LNCAP (cell line): ENCODE data around the gene PRSS16.

Source experiments
- TF ChIP-seq, protein P1 (sequence below): fragments of 450-650 bp; IDR thresholded peaks from 2 replicates; pipeline ENCODE4 v1.5.1; 2017; ENCODE audit warnings: mild to moderate bottlenecking

PRSS16 gene

DNA sequence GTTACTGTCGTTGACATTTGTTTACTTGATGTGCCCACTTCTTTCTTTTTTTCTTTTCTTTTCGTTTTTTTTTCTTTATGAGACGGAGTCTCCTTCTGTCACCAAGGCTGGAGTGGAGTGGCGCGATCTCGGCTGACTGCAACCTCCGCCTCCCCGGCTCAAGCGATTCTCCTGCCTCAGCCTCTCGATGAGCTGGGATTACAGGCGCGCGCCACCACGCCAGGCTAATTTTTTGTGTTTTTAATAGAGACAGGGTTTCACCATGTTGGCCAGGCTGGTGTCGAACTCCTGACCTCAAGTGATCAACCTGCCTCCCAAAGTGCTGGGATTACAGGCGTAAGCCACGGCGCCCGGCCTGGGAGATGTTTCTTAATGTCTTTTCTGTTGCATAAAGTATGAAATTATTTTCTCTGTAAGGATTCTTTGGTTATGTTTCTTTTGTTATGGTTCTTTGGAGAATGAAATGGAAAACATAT, 33.3 kb upstream of the PRSS16 start:
- TF ChIP-seq, protein P1, sequence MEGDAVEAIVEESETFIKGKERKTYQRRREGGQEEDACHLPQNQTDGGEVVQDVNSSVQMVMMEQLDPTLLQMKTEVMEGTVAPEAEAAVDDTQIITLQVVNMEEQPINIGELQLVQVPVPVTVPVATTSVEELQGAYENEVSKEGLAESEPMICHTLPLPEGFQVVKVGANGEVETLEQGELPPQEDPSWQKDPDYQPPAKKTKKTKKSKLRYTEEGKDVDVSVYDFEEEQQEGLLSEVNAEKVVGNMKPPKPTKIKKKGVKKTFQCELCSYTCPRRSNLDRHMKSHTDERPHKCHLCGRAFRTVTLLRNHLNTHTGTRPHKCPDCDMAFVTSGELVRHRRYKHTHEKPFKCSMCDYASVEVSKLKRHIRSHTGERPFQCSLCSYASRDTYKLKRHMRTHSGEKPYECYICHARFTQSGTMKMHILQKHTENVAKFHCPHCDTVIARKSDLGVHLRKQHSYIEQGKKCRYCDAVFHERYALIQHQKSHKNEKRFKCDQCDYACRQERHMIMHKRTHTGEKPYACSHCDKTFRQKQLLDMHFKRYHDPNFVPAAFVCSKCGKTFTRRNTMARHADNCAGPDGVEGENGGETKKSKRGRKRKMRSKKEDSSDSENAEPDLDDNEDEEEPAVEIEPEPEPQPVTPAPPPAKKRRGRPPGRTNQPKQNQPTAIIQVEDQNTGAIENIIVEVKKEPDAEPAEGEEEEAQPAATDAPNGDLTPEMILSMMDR: no peak

DNA sequence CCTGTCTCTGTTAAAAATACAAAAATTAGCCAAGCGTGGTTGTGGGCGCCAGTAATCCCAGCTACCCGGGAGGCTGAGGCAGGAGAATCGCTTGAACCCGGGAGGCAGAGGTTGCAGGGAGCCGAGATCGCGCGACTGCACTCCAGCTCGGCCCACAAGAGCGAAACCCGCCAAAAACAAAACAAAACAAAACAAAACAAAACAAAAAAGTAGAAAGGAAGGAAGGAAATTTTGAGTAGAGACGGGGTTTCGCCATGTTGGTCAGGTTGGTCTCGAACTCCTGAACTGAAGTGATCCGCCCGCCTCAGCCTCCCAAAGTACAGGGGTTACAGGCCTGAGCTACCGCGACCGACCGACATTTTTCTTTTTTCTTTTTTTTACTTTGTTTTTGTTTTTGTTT, 30.6 kb upstream of the PRSS16 start:
- TF ChIP-seq, protein P1: no peak

DNA sequence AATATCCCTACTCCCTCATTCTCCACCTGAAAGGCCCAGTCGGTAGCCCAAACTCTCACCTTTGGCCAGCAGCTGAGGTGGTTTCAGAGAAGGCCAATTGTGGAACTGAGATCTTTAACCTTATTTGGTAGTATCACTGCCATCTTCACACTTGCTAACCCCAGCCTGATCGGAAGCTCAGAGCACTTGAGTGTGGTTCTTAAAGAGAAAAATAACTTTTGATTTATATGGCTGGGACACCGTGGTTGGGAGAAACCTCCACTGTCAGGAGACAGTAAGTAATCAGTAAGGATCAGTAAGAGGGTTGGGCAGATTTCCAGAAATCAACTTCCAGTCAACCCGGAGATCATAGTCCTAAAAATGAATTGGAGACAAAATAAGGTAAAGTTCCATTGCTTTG, 22.8 kb upstream of the PRSS16 start:
- TF ChIP-seq, protein P1: no peak

DNA sequence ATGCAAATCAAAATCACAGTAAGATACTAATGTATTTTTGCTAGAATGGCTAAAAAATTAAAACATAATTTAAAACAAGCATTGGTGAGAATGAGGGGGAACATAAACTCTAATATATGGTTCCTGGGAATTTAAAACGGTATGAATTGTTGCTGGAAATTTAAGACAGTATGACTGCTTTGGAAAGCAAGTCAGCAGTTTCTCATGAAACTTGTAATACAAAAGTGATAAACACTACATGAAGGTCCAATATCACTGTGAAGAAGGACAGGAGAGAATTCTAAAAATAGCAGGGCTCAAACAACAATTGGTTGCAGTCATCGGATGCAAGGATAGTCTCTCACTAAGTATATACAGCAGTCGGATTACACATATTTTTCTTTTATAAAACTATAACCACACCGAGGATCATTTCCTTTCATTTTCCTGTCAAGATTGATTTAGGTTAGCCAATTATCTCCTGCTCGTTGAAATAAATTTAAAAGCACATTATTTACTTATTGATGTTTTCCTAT, 18.5 kb upstream of the PRSS16 start:
- TF ChIP-seq, protein P1: no peak

DNA sequence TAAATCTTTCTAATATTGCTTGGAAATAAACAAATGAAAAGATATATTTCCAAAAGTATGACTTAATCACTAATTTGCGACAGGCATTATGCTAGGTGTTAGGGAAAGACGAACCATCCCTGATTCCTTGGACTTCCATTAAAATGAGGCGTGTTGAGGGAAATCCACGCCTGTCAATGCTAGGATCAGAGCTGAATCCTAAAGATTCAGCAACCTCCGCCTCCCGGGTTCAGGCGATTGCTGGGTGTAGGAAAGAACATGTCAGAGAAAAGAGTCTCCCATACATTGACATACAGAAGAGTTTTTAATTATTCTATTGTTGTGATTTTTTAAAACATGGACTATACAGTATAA, 16.8 kb upstream of the PRSS16 start:
- TF ChIP-seq, protein P1: no peak

DNA sequence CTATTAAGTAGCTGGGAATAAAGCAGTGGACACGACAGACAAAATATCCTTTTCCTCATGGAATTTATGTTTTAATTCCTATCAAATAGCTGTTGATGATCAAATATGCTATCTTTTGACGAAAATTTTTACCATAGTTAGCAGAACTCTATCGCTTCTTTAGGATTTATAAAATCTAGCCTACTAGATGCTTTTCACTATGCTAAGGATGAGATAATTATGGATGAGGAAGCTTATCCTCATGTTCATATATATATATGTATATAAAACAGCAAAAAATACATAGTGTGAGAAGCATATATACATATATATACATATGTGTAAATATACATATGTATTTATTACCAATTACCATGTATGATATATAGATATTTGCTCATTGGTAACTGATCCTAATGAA, 12.9 kb upstream of the PRSS16 start:
- TF ChIP-seq, protein P1: no peak

DNA sequence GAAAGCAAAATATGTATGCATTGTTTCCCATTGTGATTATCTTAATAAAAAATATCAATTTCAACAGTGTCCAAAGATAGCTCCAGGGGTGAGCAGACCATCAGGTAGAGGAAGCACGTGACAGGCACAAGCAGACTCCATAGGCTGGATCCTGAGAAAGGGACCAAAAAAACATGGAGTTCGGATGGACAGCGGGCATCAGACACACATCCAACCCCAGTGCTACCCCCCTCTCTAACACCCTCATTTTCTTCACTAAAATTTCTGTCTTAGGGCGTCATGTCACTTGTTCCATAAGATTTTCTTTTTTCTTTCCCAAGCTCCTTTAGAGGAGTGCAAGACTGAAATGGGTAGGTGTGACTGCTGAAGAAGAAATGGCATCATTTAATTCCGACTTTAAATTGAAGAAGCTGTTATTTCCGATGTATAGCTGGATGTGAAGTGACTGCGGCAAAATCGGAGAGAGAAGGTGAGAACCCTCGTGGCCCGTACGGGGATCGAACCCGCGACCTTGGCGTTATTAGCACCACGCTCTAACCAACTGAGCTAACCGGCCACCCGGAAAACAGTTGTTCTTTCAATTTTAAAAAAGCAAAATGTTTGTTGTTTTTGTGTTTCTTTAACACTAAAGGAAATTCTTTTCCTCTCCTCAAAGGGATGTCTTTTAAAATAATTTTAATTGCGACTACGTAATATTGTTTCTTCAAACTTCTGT, 10.3 kb upstream of the PRSS16 start:
- TF ChIP-seq, protein P1: no peak
